ENCODE data around the gene KIAA0408.

Gene KIAA0408

DNA sequence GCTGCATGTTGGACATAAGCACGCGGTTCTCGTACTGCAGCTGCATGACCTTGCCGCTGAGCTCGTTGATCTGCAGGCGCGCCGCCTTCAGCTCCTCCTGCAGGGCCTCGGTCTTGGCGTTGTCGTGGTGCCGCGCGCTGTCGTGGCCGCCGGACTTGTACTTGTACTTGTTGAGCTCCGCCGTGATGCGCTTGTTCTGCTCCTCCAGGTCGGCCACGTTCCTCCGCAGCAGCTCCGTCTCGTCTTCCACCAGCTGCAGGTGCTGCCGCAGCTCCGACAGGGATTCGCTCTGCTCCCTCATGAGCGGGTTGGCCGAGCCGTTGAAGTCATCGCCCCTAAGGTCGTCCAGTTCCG, 16.6 kb upstream of the KIAA0408 start:
- H3K27ac ChIP-seq (ENCODE audit: insufficient read depth in 1 of 2, low read depth in 1 of 2, low read length in 2 of 2, poor library complexity in 1 of 2, severe bottlenecking in 2 of 2), result no peak overlapping the region
- ChIA-PET CTCF (interaction anchor here (1.8 kb wide), 1 partner anchor 9 kb away, joined by 9 read pairs; no protein-coding TSS in a partner anchor), POLR2A (no interaction called here)
- H3K9me3 ChIP-seq (ENCODE audit: control extremely low read depth in 1 of 5, control insufficient read depth in 4 of 5, insufficient read depth in 2 of 5, low read depth in 1 of 5, low read length in 4 of 5), result peaks cover 0 to 8% (median 5%) of the 10 kb centered on the region in 5 experiments
- H3K36me3 ChIP-seq (ENCODE audit: control insufficient read depth in 4 of 4, insufficient read depth in 4 of 4, low read length in 3 of 4), result no peaks in the 10 kb centered on the region
- H3K27me3 ChIP-seq (replicated peaks in 2 of 5; ENCODE audit: control insufficient read depth in 4 of 5, insufficient read depth in 5 of 5, low read length in 4 of 5), result peaks cover 0 to 13% (median 0%) of the 10 kb centered on the region in 5 experiments
- WGBS (ENCODE audit: insufficient coverage), result 92% methylated on average over 34 of the region's 34 CpGs
- H3K4me1 ChIP-seq (ENCODE audit: control extremely low read depth in 1 of 4, control insufficient read depth in 4 of 4, insufficient read depth in 4 of 4, low read length in 3 of 4), result no peaks in the 10 kb centered on the region
- DNase-seq, result no peak
- H3K4me3 ChIP-seq (ENCODE audit: control insufficient read depth in 1 of 7, extremely low read depth in 1 of 7, insufficient read depth in 4 of 7, low read depth in 2 of 7, low read length in 6 of 7), result no peak overlapping the region

DNA sequence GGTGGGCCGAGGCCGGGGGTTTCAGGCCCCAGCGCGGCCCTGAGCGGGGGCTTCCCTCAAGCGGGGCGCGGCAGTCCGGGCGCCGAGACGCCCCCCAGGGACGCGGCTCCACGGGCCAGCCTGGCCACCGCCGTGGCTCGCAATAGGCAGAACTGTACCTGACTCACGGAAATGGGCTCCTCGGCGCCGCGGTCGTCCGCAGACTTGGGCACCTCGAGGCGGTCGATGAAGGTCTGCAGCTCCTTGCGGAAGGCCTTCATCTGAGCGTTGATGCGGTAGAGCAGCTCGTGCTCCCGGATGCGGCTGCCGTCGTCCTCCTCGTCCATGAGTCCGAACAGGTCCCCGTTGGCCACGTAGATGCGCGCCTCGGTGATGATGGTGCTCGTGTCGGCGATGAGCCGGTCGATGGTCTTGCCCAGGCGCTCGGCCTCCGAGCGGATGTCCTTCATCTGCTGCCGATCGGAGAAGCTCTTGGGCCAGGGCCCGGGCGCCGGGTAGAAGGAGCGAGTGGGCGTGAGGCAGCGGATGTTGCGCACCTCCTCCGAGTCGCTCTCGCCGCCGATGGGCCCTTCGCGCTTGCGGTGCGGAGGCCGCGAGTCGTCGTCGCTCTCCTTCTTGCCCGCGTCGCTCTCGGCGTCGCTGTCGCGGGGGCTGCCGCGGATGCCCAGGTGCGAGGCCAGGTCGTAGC, 16.1 kb upstream of the KIAA0408 start:
- Histone ChIP-seq H3K4me1 (ENCODE audit: control extremely low read depth in 1 of 4, control insufficient read depth in 4 of 4, insufficient read depth in 4 of 4, low read length in 3 of 4) (no peaks in the 10 kb centered on the region), H3K27me3 (replicated peaks in 2 of 5; ENCODE audit: control insufficient read depth in 4 of 5, insufficient read depth in 5 of 5, low read length in 4 of 5) (peaks cover 0 to 13% (median 0%) of the 10 kb centered on the region in 5 experiments), H3K36me3 (ENCODE audit: control insufficient read depth in 4 of 4, insufficient read depth in 4 of 4, low read length in 3 of 4) (no peaks in the 10 kb centered on the region), H3K4me3 (ENCODE audit: control insufficient read depth in 1 of 7, extremely low read depth in 1 of 7, insufficient read depth in 4 of 7, low read depth in 2 of 7, low read length in 6 of 7) (no peak overlapping the region), H3K9me3 (ENCODE audit: control extremely low read depth in 1 of 5, control insufficient read depth in 4 of 5, insufficient read depth in 2 of 5, low read depth in 1 of 5, low read length in 4 of 5) (peaks cover 0 to 8% (median 5%) of the 10 kb centered on the region in 5 experiments), H3K27ac (ENCODE audit: insufficient read depth in 1 of 2, low read depth in 1 of 2, low read length in 2 of 2, poor library complexity in 1 of 2, severe bottlenecking in 2 of 2) (no peak overlapping the region)
- DNase-seq, result no peak
- CTCF ChIA-PET, result interaction anchor here (1.8 kb wide), 1 partner anchor 9 kb away, joined by 9 read pairs; no protein-coding TSS in a partner anchor
- WGBS (ENCODE audit: insufficient coverage), result 95% methylated on average over 75 of the region's 87 CpGs
- POLR2A ChIA-PET, result no interaction called here

DNA sequence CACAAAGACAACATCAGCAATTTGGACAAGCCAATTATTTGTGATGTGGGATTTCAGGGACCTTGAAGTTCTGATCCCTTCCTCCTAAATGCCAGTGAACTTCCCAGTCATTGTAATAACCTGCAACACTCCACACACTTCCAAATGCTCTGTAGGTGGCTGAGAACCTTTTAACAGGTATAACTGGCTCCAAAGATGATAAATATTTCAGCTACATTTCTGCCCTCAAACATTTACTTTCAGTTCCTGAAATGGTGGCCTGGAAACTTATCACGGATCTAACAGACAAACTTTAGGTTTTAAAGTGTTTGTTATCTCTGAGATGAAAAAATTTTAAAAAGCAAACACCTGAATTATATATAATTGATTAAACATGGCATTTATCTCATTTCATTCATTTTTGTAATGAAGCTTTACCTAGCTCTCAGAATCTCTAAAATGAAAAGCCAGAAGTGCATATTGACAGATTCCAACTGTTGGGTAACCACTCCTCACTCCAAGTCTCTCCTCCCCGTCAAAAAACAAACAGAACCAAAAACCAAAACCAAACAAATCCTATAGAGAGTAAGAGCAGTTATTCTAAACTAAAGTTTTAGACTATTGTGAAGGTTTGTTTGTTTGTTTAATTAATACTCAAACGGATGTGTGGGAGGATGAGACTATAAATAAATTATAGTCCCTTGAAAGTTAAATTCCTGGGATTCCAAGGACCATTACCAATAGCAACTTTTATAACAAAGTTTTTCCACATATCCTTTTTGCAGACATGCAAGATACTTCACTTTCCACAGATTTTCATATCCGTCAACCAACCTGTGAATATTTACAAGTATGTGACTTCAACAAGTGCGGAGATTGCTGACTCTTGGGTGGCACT, 12.4 kb upstream of the KIAA0408 start:
- POLR2A ChIA-PET, result no interaction called here
- Histone ChIP-seq H3K4me3 (ENCODE audit: control insufficient read depth in 1 of 7, extremely low read depth in 1 of 7, insufficient read depth in 4 of 7, low read depth in 2 of 7, low read length in 6 of 7) (no peak overlapping the region), H3K36me3 (ENCODE audit: control insufficient read depth in 4 of 4, insufficient read depth in 4 of 4, low read length in 3 of 4) (no peaks in the 10 kb centered on the region), H3K9me3 (ENCODE audit: control extremely low read depth in 1 of 5, control insufficient read depth in 4 of 5, insufficient read depth in 2 of 5, low read depth in 1 of 5, low read length in 4 of 5) (peaks cover 0 to 8% (median 5%) of the 10 kb centered on the region in 5 experiments), H3K27ac (ENCODE audit: insufficient read depth in 1 of 2, low read depth in 1 of 2, low read length in 2 of 2, poor library complexity in 1 of 2, severe bottlenecking in 2 of 2) (no peak overlapping the region), H3K4me1 (ENCODE audit: control extremely low read depth in 1 of 4, control insufficient read depth in 4 of 4, insufficient read depth in 4 of 4, low read length in 3 of 4) (no peaks in the 10 kb centered on the region), H3K27me3 (replicated peaks in 2 of 5; ENCODE audit: control insufficient read depth in 4 of 5, insufficient read depth in 5 of 5, low read length in 4 of 5) (peaks cover 0 to 13% (median 0%) of the 10 kb centered on the region in 5 experiments)
- CTCF ChIA-PET, result interaction anchor here (2.9 kb wide), 1 partner anchor 68 kb away, joined by 15 read pairs; no protein-coding TSS in a partner anchor
- WGBS (ENCODE audit: insufficient coverage), result 86% methylated on average over 2 of the region's 5 CpGs
- DNase-seq, result no peak

DNA sequence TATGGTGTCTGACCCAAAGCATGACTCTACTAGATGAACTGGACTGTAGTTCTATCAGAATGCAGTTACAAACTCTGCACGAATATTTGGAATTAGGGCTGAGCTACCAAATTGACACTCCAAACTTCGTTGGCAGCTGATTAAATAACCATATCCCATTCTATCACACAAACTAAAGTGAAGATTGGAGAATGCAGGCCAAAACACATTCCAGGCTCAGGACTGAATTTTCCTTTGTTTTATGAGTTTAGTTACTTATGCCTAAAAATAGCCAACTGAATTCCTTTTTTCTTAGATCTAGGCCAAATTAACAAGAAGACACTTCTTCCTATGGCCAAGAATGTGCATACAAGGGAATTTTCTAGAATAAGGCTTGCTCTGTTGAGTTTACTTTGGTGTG, 9.7 kb upstream of the KIAA0408 start:
- Histone ChIP-seq H3K27ac (ENCODE audit: insufficient read depth in 1 of 2, low read depth in 1 of 2, low read length in 2 of 2, poor library complexity in 1 of 2, severe bottlenecking in 2 of 2) (no peak overlapping the region), H3K36me3 (ENCODE audit: control insufficient read depth in 4 of 4, insufficient read depth in 4 of 4, low read length in 3 of 4) (no peaks in the 10 kb centered on the region), H3K4me3 (ENCODE audit: control insufficient read depth in 1 of 7, extremely low read depth in 1 of 7, insufficient read depth in 4 of 7, low read depth in 2 of 7, low read length in 6 of 7) (no peak overlapping the region), H3K27me3 (replicated peaks in 2 of 5; ENCODE audit: control insufficient read depth in 4 of 5, insufficient read depth in 5 of 5, low read length in 4 of 5) (no peaks in the 10 kb centered on the region), H3K9me3 (ENCODE audit: control extremely low read depth in 1 of 5, control insufficient read depth in 4 of 5, insufficient read depth in 2 of 5, low read depth in 1 of 5, low read length in 4 of 5) (no peaks in the 10 kb centered on the region), H3K4me1 (ENCODE audit: control extremely low read depth in 1 of 4, control insufficient read depth in 4 of 4, insufficient read depth in 4 of 4, low read length in 3 of 4) (no peaks in the 10 kb centered on the region)
- no peak for DNase-seq
- 92% methylated on average over 2 of the region's 2 CpGs for WGBS (ENCODE audit: insufficient coverage)
- ChIA-PET CTCF (interaction anchor here (0.8 to 2.9 kb wide), 2 partner anchors 67 to 70 kb away, joined by 3 to 15 read pairs; no protein-coding TSS in a partner anchor), POLR2A (no interaction called here)

DNA sequence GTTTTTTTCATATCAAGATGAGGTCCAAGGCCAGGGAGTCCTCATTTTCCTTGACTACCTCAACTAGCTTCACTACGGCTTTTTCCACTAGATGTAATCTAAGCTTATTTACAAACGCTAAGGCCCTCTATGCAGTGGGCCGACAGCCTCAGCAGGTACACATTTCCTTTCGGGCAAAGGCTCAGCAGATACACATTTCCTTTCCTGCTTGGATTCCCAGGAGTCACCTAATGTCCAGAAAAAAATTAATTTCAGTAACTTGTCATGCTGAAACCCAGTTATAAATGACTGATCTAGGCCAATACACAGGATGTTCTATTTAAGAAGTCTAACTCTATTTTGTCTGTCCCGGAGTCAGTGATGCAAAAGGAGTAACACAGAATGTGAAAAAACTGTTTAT, 7.2 kb upstream of the KIAA0408 start:
- CTCF ChIA-PET, result interaction anchor here (0.9 to 3.5 kb wide), 9 partner anchors 9 to 80 kb away, joined by 3 to 27 read pairs (median 5); no protein-coding TSS in a partner anchor
- WGBS (ENCODE audit: insufficient coverage), result 97% methylated on average over 4 of the region's 5 CpGs
- no peak overlapping the region for H3K27ac ChIP-seq (ENCODE audit: insufficient read depth in 1 of 2, low read depth in 1 of 2, low read length in 2 of 2, poor library complexity in 1 of 2, severe bottlenecking in 2 of 2)
- POLR2A ChIA-PET, result no interaction called here
- H3K4me3 ChIP-seq (ENCODE audit: control insufficient read depth in 1 of 7, extremely low read depth in 1 of 7, insufficient read depth in 4 of 7, low read depth in 2 of 7, low read length in 6 of 7), result no peak overlapping the region
- H3K27me3 ChIP-seq (replicated peaks in 2 of 5; ENCODE audit: control insufficient read depth in 4 of 5, insufficient read depth in 5 of 5, low read length in 4 of 5), result no peaks in the 10 kb centered on the region
- H3K4me1 ChIP-seq (ENCODE audit: control extremely low read depth in 1 of 4, control insufficient read depth in 4 of 4, insufficient read depth in 4 of 4, low read length in 3 of 4), result no peaks in the 10 kb centered on the region
- no peaks in the 10 kb centered on the region for H3K36me3 ChIP-seq (ENCODE audit: control insufficient read depth in 4 of 4, insufficient read depth in 4 of 4, low read length in 3 of 4)
- no peaks in the 10 kb centered on the region for H3K9me3 ChIP-seq (ENCODE audit: control extremely low read depth in 1 of 5, control insufficient read depth in 4 of 5, insufficient read depth in 2 of 5, low read depth in 1 of 5, low read length in 4 of 5)
- no peak for DNase-seq

DNA sequence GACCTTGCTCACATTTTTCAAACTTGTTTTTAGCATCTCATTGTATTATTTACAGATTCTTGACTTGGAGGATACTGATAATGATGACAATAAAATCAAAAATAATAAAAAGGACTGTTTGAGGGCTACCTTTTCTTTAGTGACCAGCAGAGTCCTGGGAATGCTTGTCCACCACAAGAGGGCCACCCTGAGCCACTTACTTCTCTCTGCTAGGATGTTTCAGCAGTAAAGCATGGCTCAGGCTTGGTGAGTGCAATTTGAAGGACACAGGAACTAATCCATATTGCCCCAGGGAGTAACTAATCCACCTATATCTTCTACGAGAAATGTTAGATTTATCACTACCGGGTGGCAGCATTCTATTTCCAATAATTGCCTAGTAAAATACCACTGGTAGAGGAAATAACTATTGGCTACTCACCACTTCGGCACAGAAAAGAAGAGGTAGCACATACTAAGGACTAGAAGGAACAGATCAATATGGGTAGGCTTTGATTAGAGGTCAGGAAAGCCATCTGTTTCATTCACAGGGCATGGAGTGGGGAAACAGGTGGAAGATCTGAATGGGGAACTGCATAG, 5.8 kb upstream of the KIAA0408 start:
- Histone ChIP-seq H3K4me3 (ENCODE audit: control insufficient read depth in 1 of 7, extremely low read depth in 1 of 7, insufficient read depth in 4 of 7, low read depth in 2 of 7, low read length in 6 of 7) (no peak overlapping the region), H3K27ac (ENCODE audit: insufficient read depth in 1 of 2, low read depth in 1 of 2, low read length in 2 of 2, poor library complexity in 1 of 2, severe bottlenecking in 2 of 2) (no peak overlapping the region), H3K4me1 (ENCODE audit: control extremely low read depth in 1 of 4, control insufficient read depth in 4 of 4, insufficient read depth in 4 of 4, low read length in 3 of 4) (peaks cover 0 to 2% (median 0%) of the 10 kb centered on the region in 4 experiments), H3K36me3 (ENCODE audit: control insufficient read depth in 4 of 4, insufficient read depth in 4 of 4, low read length in 3 of 4) (no peaks in the 10 kb centered on the region), H3K9me3 (ENCODE audit: control extremely low read depth in 1 of 5, control insufficient read depth in 4 of 5, insufficient read depth in 2 of 5, low read depth in 1 of 5, low read length in 4 of 5) (no peaks in the 10 kb centered on the region), H3K27me3 (replicated peaks in 2 of 5; ENCODE audit: control insufficient read depth in 4 of 5, insufficient read depth in 5 of 5, low read length in 4 of 5) (no peaks in the 10 kb centered on the region)
- 100% methylated on average over 1 of the region's 3 CpGs for WGBS (ENCODE audit: insufficient coverage)
- CTCF ChIA-PET, result interaction anchor here (1.3 to 3.5 kb wide), 8 partner anchors 11 to 161 kb away, joined by 3 to 27 read pairs (median 7); no protein-coding TSS in a partner anchor
- POLR2A ChIA-PET, result no interaction called here
- peak; percentile 53 to 72 (median 65) for DNase-seq
